Measurements from ENCODE around the gene RELN.

Gene RELN

GRCh38 chr7:103711413-103711812 is 278.0 kb downstream of the RELN start:
- DNase-seq = no peak

DNA sequence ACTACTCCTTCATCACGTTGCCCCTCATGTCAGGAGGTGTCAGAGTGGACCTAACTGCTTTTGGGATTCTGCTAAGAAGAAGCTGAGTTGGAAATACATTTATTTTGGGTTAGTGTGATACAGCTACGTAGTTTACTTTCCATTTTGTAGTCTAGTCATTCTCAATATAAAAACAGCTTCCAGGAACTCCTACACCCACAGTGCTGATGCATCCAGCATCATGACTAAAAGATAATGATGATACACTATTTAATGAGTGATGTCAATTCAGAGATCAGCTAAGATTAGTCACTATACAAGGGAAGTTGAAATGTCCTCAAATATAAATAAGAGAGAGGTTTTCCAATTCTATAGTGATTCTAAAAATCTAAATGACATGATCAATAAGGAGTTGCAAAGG is 279.2 kb downstream of the RELN start:
- no peak for DNase-seq

GRCh38 chr7:103706805-103707204 is 282.7 kb downstream of the RELN start:
- DNase-seq = no peak

- no peak for DNase-seq
Observed at GRCh38 chr7:103705542-103705941, 283.9 kb downstream of the RELN start.

DNA sequence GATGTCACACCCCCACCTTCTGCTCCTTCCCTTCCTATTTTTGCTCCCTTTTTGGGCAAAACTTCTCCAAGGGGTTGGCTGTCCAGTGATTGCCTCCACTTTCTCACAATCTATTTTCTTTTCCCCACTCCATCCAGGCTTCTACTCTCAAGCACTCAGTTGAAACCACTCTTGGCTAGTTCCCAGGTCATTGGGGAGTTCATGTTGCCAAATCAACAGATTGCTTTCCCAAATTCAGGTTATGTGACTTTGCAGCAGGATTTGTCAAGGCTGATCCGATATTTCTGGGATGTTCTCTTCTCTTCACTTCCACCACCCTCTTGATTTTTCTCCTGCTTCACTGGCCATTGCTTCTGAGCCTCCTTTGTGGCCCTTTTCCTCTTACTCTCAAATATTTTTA is 284.8 kb downstream of the RELN start:
- DNase-seq = no peak

DNA sequence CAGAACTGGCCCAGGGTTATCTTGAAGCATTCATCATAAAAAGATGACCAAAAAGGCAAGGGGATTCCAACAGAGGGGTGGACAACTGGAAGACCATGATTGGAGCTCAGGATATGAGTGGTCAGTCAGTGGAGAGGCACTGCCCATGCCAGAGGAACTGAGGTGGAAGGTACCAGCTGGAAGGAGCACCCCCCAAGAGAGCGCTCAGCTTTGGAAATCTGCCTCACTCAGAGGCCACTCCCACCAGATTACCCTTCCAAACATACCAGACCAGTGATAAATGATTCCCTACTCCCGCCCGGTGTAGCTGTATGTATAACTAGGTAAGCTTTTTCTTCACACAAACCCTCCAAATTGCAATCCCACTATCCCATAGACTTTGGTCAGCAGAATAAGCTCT is 286.5 kb downstream of the RELN start:
- no peak for DNase-seq

DNA sequence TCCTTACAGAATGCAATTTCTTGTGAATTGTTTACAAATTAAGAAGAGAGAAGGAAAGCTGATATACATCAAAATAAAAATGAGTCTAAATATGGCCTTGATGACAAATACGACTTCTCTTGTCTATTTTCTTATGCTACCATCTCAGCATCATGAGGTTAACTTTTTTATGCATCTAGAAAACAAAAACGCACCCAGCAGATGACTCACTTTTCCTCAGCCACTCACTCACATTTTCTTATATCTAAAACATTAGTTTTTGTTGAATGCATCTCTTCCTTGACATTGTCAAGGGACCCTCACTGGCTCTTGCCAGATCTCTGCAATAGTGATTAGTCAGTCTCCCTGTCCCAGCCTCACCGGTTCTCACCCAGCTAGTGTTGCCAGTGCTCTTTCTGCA is 287.0 kb downstream of the RELN start:
- no peak for DNase-seq

- DNase-seq = no peak
Observed at GRCh38 chr7:103699032-103699431, 290.4 kb downstream of the RELN start.

- no peak for DNase-seq
Observed at GRCh38 chr7:103698064-103698463, 291.4 kb downstream of the RELN start.

- no peak for DNase-seq
Observed at GRCh38 chr7:103695521-103695920, 293.9 kb downstream of the RELN start.

GRCh38 chr7:103694304-103694703 is 295.2 kb downstream of the RELN start:
- no peak for DNase-seq

DNA sequence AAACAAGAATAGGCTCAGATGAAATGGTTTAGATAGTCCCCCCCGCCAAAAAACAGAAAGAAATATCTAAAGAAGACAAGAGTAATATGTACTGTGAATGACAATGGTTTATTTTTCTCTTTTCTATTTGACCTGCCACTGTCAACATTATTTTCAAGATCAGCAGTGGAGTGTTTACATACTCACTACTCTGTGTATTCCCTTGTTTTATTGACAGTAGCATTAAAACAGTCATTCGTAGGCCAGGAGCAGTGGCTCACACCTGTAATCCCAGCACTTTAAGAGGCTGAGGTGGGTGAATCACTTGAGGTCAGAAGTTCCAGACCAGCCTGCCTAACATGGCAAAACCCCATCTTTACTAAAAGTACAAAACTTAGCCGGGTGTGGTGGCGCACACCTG is 298.2 kb downstream of the RELN start:
- DNase-seq = no peak

GRCh38 chr7:103690242-103690974 is 299.1 kb downstream of the RELN start:
- DNase-seq = no peak

GRCh38 chr7:103689255-103689654 is 300.2 kb downstream of the RELN start:
- DNase-seq = no peak

DNA sequence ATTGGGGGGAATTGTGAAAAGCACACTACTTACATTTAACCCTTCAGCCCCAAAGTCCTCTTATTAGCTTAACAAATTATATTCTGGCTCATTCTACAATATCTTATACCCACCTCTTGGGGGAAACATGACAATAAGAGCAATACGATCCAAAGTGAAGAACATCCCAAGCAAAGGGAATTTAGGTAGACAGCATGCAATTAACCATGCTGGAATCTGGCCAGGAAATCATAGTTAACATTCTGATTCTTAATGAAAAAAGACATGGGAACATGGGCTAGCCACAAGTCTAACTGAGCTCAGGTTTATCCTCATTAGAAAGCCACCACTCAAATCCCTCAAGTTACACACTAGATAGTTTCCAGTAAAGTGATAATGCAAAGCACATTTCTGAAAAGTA is 301.5 kb downstream of the RELN start:
- DNase-seq = peak; percentile 28

DNA sequence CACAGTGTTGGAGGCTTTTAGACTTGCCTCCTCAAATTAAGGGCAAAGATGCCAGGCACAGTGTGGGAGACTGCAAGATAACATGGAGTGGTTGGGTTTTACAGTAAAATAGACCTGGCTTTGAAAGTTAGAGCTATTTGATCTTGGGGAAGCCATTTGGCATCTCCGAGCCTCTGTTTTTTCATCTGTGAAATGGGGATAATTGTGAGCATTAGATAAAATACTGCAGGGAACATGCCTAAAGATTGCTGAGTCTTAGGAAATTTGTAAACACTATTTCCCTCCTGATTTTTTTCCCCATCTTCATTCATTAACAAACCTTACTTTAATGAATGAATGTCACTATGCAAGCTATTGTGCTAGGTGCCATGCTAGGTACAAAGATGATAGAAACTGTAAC is 302.2 kb downstream of the RELN start:
- DNase-seq = no peak

- DNase-seq = peak; percentile 25
Observed at GRCh38 chr7:103686763-103687162, 302.7 kb downstream of the RELN start.

- peak; percentile 67 for DNase-seq
Observed at GRCh38 chr7:103686064-103686463, 303.4 kb downstream of the RELN start.

DNA sequence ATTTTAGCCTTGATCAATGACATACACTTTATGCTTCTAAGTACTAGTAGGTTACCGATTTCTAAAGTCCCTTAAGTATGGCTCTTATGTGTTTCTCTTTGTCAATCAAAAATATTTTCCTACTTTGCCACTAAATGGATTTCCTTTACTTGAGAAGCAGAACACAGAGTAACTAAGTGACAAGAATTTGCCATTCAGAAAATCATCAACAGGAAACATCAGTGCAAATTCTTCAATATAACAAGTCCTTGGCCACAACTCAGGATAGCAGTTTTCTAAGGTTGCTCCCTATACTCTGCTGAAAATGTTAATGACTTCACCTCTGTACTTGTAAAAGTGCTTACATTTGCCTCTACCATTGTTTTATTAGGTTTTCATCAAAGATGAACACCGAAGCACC is 303.8 kb downstream of the RELN start:
- no peak for DNase-seq

DNA sequence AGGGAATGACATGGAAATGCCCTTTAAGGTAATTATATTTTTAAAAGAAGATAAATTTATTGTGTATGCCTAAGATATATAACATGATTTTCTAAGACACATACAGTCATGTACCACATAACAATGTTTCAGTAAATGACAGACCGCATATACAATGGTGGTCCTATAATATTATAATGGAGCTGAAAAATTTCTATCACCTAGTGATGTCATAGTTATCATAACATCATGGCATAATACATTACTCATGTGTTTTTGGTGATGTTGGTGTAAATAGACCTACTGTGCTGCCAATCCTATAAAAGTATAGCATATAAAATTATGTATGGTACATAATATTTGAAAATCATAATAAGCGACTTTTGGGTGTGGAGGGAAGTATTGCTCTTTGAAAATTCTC is 306.1 kb downstream of the RELN start:
- no peak for DNase-seq

DNA sequence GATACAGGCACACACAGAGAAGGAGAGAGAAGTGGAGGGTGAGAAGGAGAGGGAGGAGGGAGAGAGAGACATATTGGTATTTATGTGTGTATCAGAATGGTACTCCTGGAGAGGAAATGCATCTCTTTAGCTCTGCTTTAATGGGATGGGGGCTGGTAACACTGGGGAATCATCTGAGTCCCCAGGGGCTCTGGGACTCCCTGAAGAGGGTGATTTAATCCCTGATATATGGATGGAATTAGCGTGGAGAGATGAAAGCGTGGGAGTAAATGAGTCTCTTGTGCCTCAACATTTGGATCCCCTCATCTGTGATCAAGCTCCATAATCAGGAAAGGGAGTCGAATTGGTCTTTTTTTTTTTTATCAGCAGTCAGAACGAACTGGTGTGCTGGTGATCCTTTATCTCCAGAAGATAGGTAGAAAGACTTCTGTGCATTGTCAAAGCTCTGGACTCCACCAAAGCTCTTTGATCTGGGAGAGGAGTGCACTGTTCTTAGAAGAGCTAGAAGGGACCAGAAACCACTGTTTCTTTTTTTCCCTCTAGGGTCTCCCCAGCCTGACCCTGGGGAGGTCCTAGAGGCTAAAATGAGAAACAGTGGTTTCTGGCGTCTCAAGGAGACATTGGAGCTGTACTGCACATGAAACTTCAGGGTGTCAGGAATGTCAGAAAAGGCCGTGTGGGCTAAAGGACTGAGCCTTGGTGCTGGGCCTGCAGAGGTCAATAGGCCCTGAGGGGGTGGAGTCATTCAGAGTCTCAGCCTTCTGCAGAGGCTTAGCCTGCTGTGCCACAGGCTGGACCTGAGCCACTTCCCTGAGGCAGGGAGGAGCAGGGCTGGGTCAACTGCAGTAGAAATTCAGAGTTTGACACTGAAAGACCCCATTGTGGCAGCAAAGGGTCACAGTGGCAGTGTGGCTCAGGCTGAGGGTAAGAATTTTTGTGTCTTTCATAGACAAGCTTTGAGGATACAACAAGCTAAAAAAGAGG is 309.0 kb downstream of the RELN start:
- no peak for DNase-seq

GRCh38 chr7:103679151-103680132 is 310.0 kb downstream of the RELN start:
- no peak for DNase-seq

Measured in NCI-H1105 (cell line).